DOHH2 (cell line): ENCODE results near the gene PFDN5.

Source experiments
- H3F3A ChIP-seq: fragments of 200-600 bp; sonication (generic), shearing (Covaris generic); 2 replicates; pipeline ENCODE4 v1.6.0; 2016; ENCODE audit warnings: antibody characterized with exemption, mild to moderate bottlenecking; ENCODE audit not compliant: control insufficient read depth, insufficient read depth
- H3K27ac ChIP-seq: fragments of 200-600 bp; sonication (generic); 2 replicates; pipeline ENCODE4 v1.5.1; 2014; ENCODE audit warnings: low read depth, mild to moderate bottlenecking, low read length, moderate library complexity
- H3K27me3 ChIP-seq: fragments of 200-600 bp; sonication (generic); 2 replicates; pipeline ENCODE4 v1.6.1; 2014; ENCODE audit warnings: mild to moderate bottlenecking, low read length, mixed read lengths; ENCODE audit not compliant: control insufficient read depth
- H3K36me3 ChIP-seq: fragments of 200-600 bp; sonication (generic); 2 replicates; pipeline ENCODE4 v1.6.1; 2014; ENCODE audit warnings: mild to moderate bottlenecking, low read length, moderate library complexity, mixed read lengths; ENCODE audit not compliant: control insufficient read depth
- H3K4me1 ChIP-seq: fragments of 200-600 bp; sonication (generic); 2 replicates; pipeline ENCODE4 v1.6.1; 2014; ENCODE audit warnings: mild to moderate bottlenecking, low read length, mixed read lengths; ENCODE audit not compliant: control insufficient read depth
- H3K4me2 ChIP-seq: fragments of 200-600 bp; sonication (generic); 2 replicates; pipeline ENCODE4 v1.6.0; 2014; ENCODE audit warnings: mild to moderate bottlenecking, low read length, moderate library complexity
- H3K4me3 ChIP-seq: fragments of 200-600 bp; sonication (generic); 2 replicates; pipeline ENCODE4 v1.5.1; 2014; ENCODE audit warnings: mild to moderate bottlenecking, low read length, mixed read lengths
- H3K79me2 ChIP-seq: fragments of 200-600 bp; sonication (generic); 2 replicates; pipeline ENCODE4 v1.6.1; 2014; ENCODE audit warnings: mild to moderate bottlenecking, low read length, mixed read lengths; ENCODE audit not compliant: control insufficient read depth
- H3K9me2 ChIP-seq: fragments of 200-600 bp; sonication (generic); replicated peaks from 2 replicates; pipeline ENCODE4 v1.6.1; 2014; ENCODE audit warnings: mild to moderate bottlenecking, low read length, mixed read lengths; ENCODE audit not compliant: control insufficient read depth
- H3K9me3 ChIP-seq: fragments of 200-600 bp; sonication (generic); 2 replicates; pipeline ENCODE4 v1.6.1; 2014; ENCODE audit warnings: antibody characterized with exemption, low read length, mixed read lengths; ENCODE audit not compliant: control insufficient read depth, insufficient read depth
- H4K20me1 ChIP-seq: fragments of 200-600 bp; sonication (generic); 2 replicates; pipeline ENCODE4 v1.6.0; 2014; ENCODE audit warnings: low read depth, mild to moderate bottlenecking, antibody characterized with exemption, low read length, moderate library complexity; ENCODE audit not compliant: control insufficient read depth, insufficient read depth
- CTCF ChIP-seq: fragments of 200-600 bp; sonication (generic); IDR thresholded peaks from one replicate; pipeline ENCODE4 v1.5.1; 2014; ENCODE audit warnings: antibody characterized with exemption, mild to moderate bottlenecking, low read depth, low read length; ENCODE audit not compliant: poor library complexity, severe bottlenecking
- EZH2phosphoT487 ChIP-seq: fragments of 200-600 bp; sonication (generic); IDR thresholded peaks from 2 replicates; pipeline ENCODE4 v1.6.1; 2017; ENCODE audit warnings: borderline replicate concordance, mild to moderate bottlenecking, antibody characterized with exemption, low read length, moderate library complexity, mixed read lengths

The PFDN5 gene

GRCh38 chr12:53279283-53279869, 16.0 kb upstream of the PFDN5 start:
- Histone ChIP-seq H3K4me3 (no peak overlapping the region), H3K9me2 (no peaks in the 10 kb centered on the region), H3K4me1 (no peaks in the 10 kb centered on the region), H3K27ac (no peak overlapping the region), H3K27me3 (no peaks in the 10 kb centered on the region), H3K79me2 (peaks cover 1% of the 10 kb centered on the region; the same call in 1 of the 2 replicates), H4K20me1 (no peaks in the 10 kb centered on the region), H3K4me2 (no peak overlapping the region), H3K9me3 (no peaks in the 10 kb centered on the region), H3K36me3 (peaks cover 95% of the 10 kb centered on the region), H3F3A (no peaks in the 10 kb centered on the region)
- no peak for TF ChIP-seq CTCF
- no peak for TF ChIP-seq EZH2phosphoT487

- Histone ChIP-seq H3K27me3 (no peaks in the 10 kb centered on the region), H3K79me2 (no peaks in the 10 kb centered on the region), H3K4me3 (no peak overlapping the region), H3K27ac (no peak overlapping the region), H3K4me1 (no peaks in the 10 kb centered on the region), H3K9me2 (no peaks in the 10 kb centered on the region), H3K4me2 (no peak overlapping the region), H3F3A (no peaks in the 10 kb centered on the region), H4K20me1 (no peaks in the 10 kb centered on the region), H3K36me3 (peaks cover 92% of the 10 kb centered on the region), H3K9me3 (no peaks in the 10 kb centered on the region)
- TF ChIP-seq CTCF: no peak
- TF ChIP-seq EZH2phosphoT487: no peak
Measured at GRCh38 chr12:53279888-53280498, 15.3 kb upstream of the PFDN5 start.

GRCh38 chr12:53286448-53286847, 8.9 kb upstream of the PFDN5 start:
- H3K4me1 ChIP-seq: no peaks in the 10 kb centered on the region
- no peaks in the 10 kb centered on the region for H3K9me2 ChIP-seq
- peaks cover 79% of the 10 kb centered on the region for H3K36me3 ChIP-seq
- no peak overlapping the region for H3K27ac ChIP-seq
- no peaks in the 10 kb centered on the region; the same call in 1 of the 2 replicates for H3K79me2 ChIP-seq
- H3K4me2 ChIP-seq: no peak overlapping the region
- H3K9me3 ChIP-seq: no peaks in the 10 kb centered on the region
- no peaks in the 10 kb centered on the region for H3K27me3 ChIP-seq
- H3F3A ChIP-seq: no peaks in the 10 kb centered on the region
- no peak overlapping the region for H3K4me3 ChIP-seq
- no peaks in the 10 kb centered on the region for H4K20me1 ChIP-seq
- no peak for TF ChIP-seq EZH2phosphoT487
- no peak for TF ChIP-seq CTCF
